CD4-positive, alpha-beta memory T cell (primary cell): ENCODE results near the gene MRPL44. TPM values are rescaled to one million over a fixed set of nuclear protein-coding genes. Genes with fewer than 3 reads are reported as not detected.
A peak's percentile ranks its signal among the peaks of the same experiment; 100 is the strongest.

Experiments
- CTCF ChIA-PET: fragments of 350-600 bp; sonication (Branson Sonifier 250); formaldehyde crosslinking; loops from one replicate; lab custom pipeline; 2021; ENCODE audit warnings: inconsistent platforms; ENCODE audit not compliant: partially characterized antibody; lab: Charles Lee
- POLR2A ChIA-PET: fragments of 350-600 bp; sonication (Branson Sonifier 250); formaldehyde crosslinking; loops from one replicate; lab custom pipeline; 2021; ENCODE audit not compliant: partially characterized antibody; lab: Charles Lee
- DNase-seq, 5 donors: peaks; one replicate each; pipeline versions ENCODE4 v3.0.0 to v3.0.0-alpha.2; 2020 to 2022; ENCODE audit warnings: mixed read lengths in 1 of 5
- H3K27ac ChIP-seq: one replicate; pipeline ENCODE4 v1.7.0; 2013; ENCODE audit warnings: low read depth, low read length
- H3K27me3 ChIP-seq: 2 replicates; pipeline ENCODE4 v1.7.0; 2013; ENCODE audit warnings: mild to moderate bottlenecking, low read length, moderate library complexity; ENCODE audit not compliant: insufficient read depth
- H3K36me3 ChIP-seq: 2 replicates; pipeline ENCODE4 v1.7.0; 2013; ENCODE audit warnings: mild to moderate bottlenecking, low read length, moderate library complexity; ENCODE audit not compliant: insufficient read depth
- H3K4me1 ChIP-seq: 2 replicates; pipeline ENCODE4 v1.7.0; 2013; ENCODE audit warnings: mild to moderate bottlenecking, low read length, moderate library complexity; ENCODE audit not compliant: insufficient read depth
- H3K4me3 ChIP-seq, 2 donors: one replicate each; pipeline ENCODE4 v1.7.0; 2013; ENCODE audit warnings: low read length in 2 of 2, mild to moderate bottlenecking in 1 of 2
- H3K9me3 ChIP-seq, 2 donors: one replicate each; pipeline ENCODE4 v1.7.0; 2013; ENCODE audit warnings: low read length in 2 of 2, control low read depth in 1 of 2; ENCODE audit not compliant: control insufficient read depth in 1 of 2
- H3K27ac Mint-ChIP-seq, 7 donors: one replicate each; pipeline ENCODE4 v1.8.0; 2020 to 2021; ENCODE audit warnings: mixed read lengths in 7 of 7, mild to moderate bottlenecking in 6 of 7, inconsistent platforms in 3 of 7, moderate library complexity in 3 of 7
- H3K27me3 Mint-ChIP-seq, 2 donors: one replicate each; pipeline ENCODE4 v1.8.0; 2020 to 2021; ENCODE audit warnings: mixed read lengths in 2 of 2
- H3K36me3 Mint-ChIP-seq, 2 donors: one replicate each; pipeline ENCODE4 v1.8.0; 2020 to 2021; ENCODE audit warnings: mixed read lengths in 2 of 2, inconsistent platforms in 1 of 2, mild to moderate bottlenecking in 1 of 2
- H3K4me1 Mint-ChIP-seq, 4 donors: one replicate each; pipeline ENCODE4 v1.8.0; 2020 to 2021; ENCODE audit warnings: mixed read lengths in 4 of 4, mild to moderate bottlenecking in 1 of 4
- H3K4me3 Mint-ChIP-seq, 8 donors: one replicate each; pipeline ENCODE4 v1.8.0; 2020 to 2021; ENCODE audit warnings: mixed read lengths in 8 of 8, mild to moderate bottlenecking in 7 of 8, moderate library complexity in 6 of 8, inconsistent platforms in 3 of 8
- H3K9me3 Mint-ChIP-seq, 8 donors: one replicate each; pipeline ENCODE4 v1.8.0; 2020 to 2021; ENCODE audit warnings: mixed read lengths in 8 of 8, mild to moderate bottlenecking in 5 of 8, inconsistent platforms in 3 of 8, moderate library complexity in 1 of 8
- intact Hi-C: fragments of 100-400 bp; cut with micrococcal nuclease; formaldehyde crosslinking; loops from one replicate; pipeline ENCODE4 v1.15.1; 2023
- polyA plus RNA-seq, 2 donors: library from polyadenylated mRNA; unstranded; fragments of 300-500 nt; fragmentation: Illumina TruSeq; gene quantifications; one replicate each; pipeline ENCODE4 v1.2.3, GENCODE V29; 2021
- total RNA-seq, 2 experiments: library from RNA; stranded (reverse); gene quantifications; one replicate each; pipeline ENCODE4 v1.2.3, GENCODE V29; 2021

The MRPL44 gene
- total and polyA plus RNA-seq, 4 experiments from 2014 or later = 20.1 to 45.2 (median 24.3) TPM

GRCh38 chr2:223969856-223970255 is 12.6 kb downstream of the MRPL44 start:
- CTCF ChIA-PET = interaction anchor here (0.5 to 5.7 kb wide), 29 partner anchors 8 to 998 kb away, joined by 3 to 72 read pairs (median 5); partner anchors contain the start of gene MRPL44
- Histone ChIP-seq H3K36me3 (peaks cover 24% of the 10 kb centered on the region), H3K4me1 (peaks cover 7% of the 10 kb centered on the region), H3K27me3 (no peaks in the 10 kb centered on the region), H3K27ac (no peak overlapping the region), H3K9me3 (no peaks in the 10 kb centered on the region), H3K4me3 (no peak overlapping the region)
- POLR2A ChIA-PET = interaction anchor here (1.0 to 1.5 kb wide), 5 partner anchors 8 to 399 kb away, joined by 3 to 7 read pairs (median 5); partner anchors contain the start of gene MRPL44
- no peaks in the 10 kb centered on the region for H3K27me3 Mint-ChIP-seq
- peaks cover 12 to 31% of the 10 kb centered on the region in 2 donors for H3K36me3 Mint-ChIP-seq
- intact Hi-C loops = loop anchor here (1.0 to 5.0 kb wide), 5 partner anchors 23 to 809 kb away; no protein-coding TSS in a partner anchor
- DNase-seq = no peak
- H3K27ac Mint-ChIP-seq = no peak overlapping the region
- no peaks in the 10 kb centered on the region for H3K9me3 Mint-ChIP-seq
- H3K4me3 Mint-ChIP-seq = no peak overlapping the region
- peaks cover 2 to 8% (median 5%) of the 10 kb centered on the region in 4 donors for H3K4me1 Mint-ChIP-seq

GRCh38 chr2:223970343-223971128 is 13.3 kb downstream of the MRPL44 start:
- intact Hi-C loops = loop anchor here (1.0 to 5.0 kb wide), 5 partner anchors 23 to 808 kb away; no protein-coding TSS in a partner anchor
- Mint-ChIP-seq H3K27ac (peak overlapping the region in 2 of 7 donors; percentile 18 to 30), H3K36me3 (peaks cover 12 to 26% of the 10 kb centered on the region in 2 donors), H3K27me3 (no peaks in the 10 kb centered on the region), H3K9me3 (no peaks in the 10 kb centered on the region), H3K4me3 (no peak overlapping the region), H3K4me1 (peaks cover 2 to 8% (median 5%) of the 10 kb centered on the region in 4 donors)
- Histone ChIP-seq H3K27me3 (no peaks in the 10 kb centered on the region), H3K27ac (no peak overlapping the region), H3K36me3 (peaks cover 18% of the 10 kb centered on the region), H3K4me3 (no peak overlapping the region), H3K9me3 (no peaks in the 10 kb centered on the region), H3K4me1 (peaks cover 6% of the 10 kb centered on the region)
- peak; percentile 44 to 54 (median 54) for DNase-seq
- POLR2A ChIA-PET = interaction anchor here (0.9 to 1.5 kb wide), 6 partner anchors 9 to 399 kb away, joined by 3 to 7 read pairs (median 4); partner anchors contain the start of gene MRPL44
- CTCF ChIA-PET = interaction anchor here (1.0 to 5.7 kb wide), 29 partner anchors 8 to 999 kb away, joined by 3 to 72 read pairs (median 5); partner anchors contain the start of gene MRPL44

GRCh38 chr2:223971731-223972130 is 14.5 kb downstream of the MRPL44 start:
- H3K27me3 ChIP-seq = no peaks in the 10 kb centered on the region
- no peak overlapping the region for H3K27ac Mint-ChIP-seq
- peaks cover 2 to 8% (median 3%) of the 10 kb centered on the region in 4 donors for H3K4me1 Mint-ChIP-seq
- no peaks in the 10 kb centered on the region for H3K27me3 Mint-ChIP-seq
- CTCF ChIA-PET = interaction anchor here (0.8 to 5.7 kb wide), 9 partner anchors 9 to 733 kb away, joined by 3 to 72 read pairs (median 23); no protein-coding TSS in a partner anchor
- H3K4me3 ChIP-seq = no peak overlapping the region
- peaks cover 7 to 23% of the 10 kb centered on the region in 2 donors for H3K36me3 Mint-ChIP-seq
- no peaks in the 10 kb centered on the region for H3K9me3 ChIP-seq
- POLR2A ChIA-PET = no interaction called here
- H3K36me3 ChIP-seq = peaks cover 13% of the 10 kb centered on the region
- H3K27ac ChIP-seq = no peak overlapping the region
- no peak for DNase-seq
- H3K4me3 Mint-ChIP-seq = no peak overlapping the region
- intact Hi-C loops = loop anchor here (2.0 to 5.0 kb wide), 3 partner anchors 386 to 807 kb away; no protein-coding TSS in a partner anchor
- H3K4me1 ChIP-seq = peaks cover 6% of the 10 kb centered on the region
- H3K9me3 Mint-ChIP-seq = no peaks in the 10 kb centered on the region

GRCh38 chr2:223972656-223973102 is 15.4 kb downstream of the MRPL44 start:
- no peaks in the 10 kb centered on the region for H3K27me3 ChIP-seq
- ChIA-PET CTCF (interaction anchor here (3.5 to 5.7 kb wide), 4 partner anchors 8 to 311 kb away, joined by 18 to 72 read pairs (median 47); no protein-coding TSS in a partner anchor), POLR2A (no interaction called here)
- Mint-ChIP-seq H3K4me3 (no peak overlapping the region), H3K27me3 (no peaks in the 10 kb centered on the region), H3K36me3 (peaks cover 4 to 15% of the 10 kb centered on the region in 2 donors), H3K27ac (no peak overlapping the region), H3K4me1 (peaks cover 2 to 8% (median 3%) of the 10 kb centered on the region in 4 donors), H3K9me3 (no peaks in the 10 kb centered on the region)
- no peak for DNase-seq
- H3K4me3 ChIP-seq = no peak overlapping the region
- intact Hi-C loops = loop anchor here (5.0 kb wide), 2 partner anchors 385 to 675 kb away; no protein-coding TSS in a partner anchor
- no peak overlapping the region for H3K27ac ChIP-seq
- no peaks in the 10 kb centered on the region for H3K9me3 ChIP-seq
- H3K36me3 ChIP-seq = peaks cover 5% of the 10 kb centered on the region
- H3K4me1 ChIP-seq = peaks cover 6% of the 10 kb centered on the region

- ChIA-PET CTCF (interaction anchor here (1.3 to 5.7 kb wide), 2 partner anchors 19 to 309 kb away, joined by 5 to 71 read pairs; no protein-coding TSS in a partner anchor), POLR2A (no interaction called here)
- Histone ChIP-seq H3K4me1 (peaks cover 6% of the 10 kb centered on the region), H3K27ac (no peak overlapping the region), H3K27me3 (no peaks in the 10 kb centered on the region), H3K36me3 (no peaks in the 10 kb centered on the region), H3K4me3 (no peak overlapping the region), H3K9me3 (no peaks in the 10 kb centered on the region)
- H3K4me3 Mint-ChIP-seq = no peak overlapping the region
- intact Hi-C loops = loop anchor here (5.0 kb wide), 2 partner anchors 384 to 674 kb away; no protein-coding TSS in a partner anchor
- H3K36me3 Mint-ChIP-seq = peaks cover 4 to 9% of the 10 kb centered on the region in 2 donors
- H3K4me1 Mint-ChIP-seq = peaks cover 2 to 8% (median 3%) of the 10 kb centered on the region in 4 donors
- H3K9me3 Mint-ChIP-seq = no peaks in the 10 kb centered on the region
- no peak overlapping the region for H3K27ac Mint-ChIP-seq
- no peak for DNase-seq
- no peaks in the 10 kb centered on the region for H3K27me3 Mint-ChIP-seq
Observed at GRCh38 chr2:223973606-223974005, 16.3 kb downstream of the MRPL44 start.

- no peaks in the 10 kb centered on the region for H3K4me1 Mint-ChIP-seq
Observed at GRCh38 chr2:223976635-223977226, 19.5 kb downstream of the MRPL44 start.

More at GRCh38 chr2:223976635-223977226, 19.5 kb downstream of the MRPL44 start:
- H3K4me3 Mint-ChIP-seq = no peak overlapping the region
- H3K27ac Mint-ChIP-seq = no peak overlapping the region
- Histone ChIP-seq H3K36me3 (no peaks in the 10 kb centered on the region), H3K9me3 (no peaks in the 10 kb centered on the region), H3K4me3 (no peak overlapping the region), H3K27me3 (no peaks in the 10 kb centered on the region), H3K4me1 (no peaks in the 10 kb centered on the region), H3K27ac (no peak overlapping the region)
- POLR2A ChIA-PET = no interaction called here
- no peak for DNase-seq
- intact Hi-C loops = no loop called here
- CTCF ChIA-PET = interaction anchor here (0.9 to 5.7 kb wide), 2 partner anchors 13 to 17 kb away, joined by 3 to 39 read pairs; no protein-coding TSS in a partner anchor
- H3K36me3 Mint-ChIP-seq = peaks cover 0 to 4% of the 10 kb centered on the region in 2 donors
- no peaks in the 10 kb centered on the region for H3K27me3 Mint-ChIP-seq
- H3K9me3 Mint-ChIP-seq = no peaks in the 10 kb centered on the region
